HG02623 (cell line): ENCODE measurements around the gene KLHL17.

ENCODE experiments used
- ATAC-seq: cut with Tn5 transposase; IDR thresholded peaks from one replicate; pipeline ENCODE4 v1.9.1; 2021; ENCODE audit warnings: moderate library complexity; ENCODE audit not compliant: unreplicated experiment

Gene KLHL17

DNA sequence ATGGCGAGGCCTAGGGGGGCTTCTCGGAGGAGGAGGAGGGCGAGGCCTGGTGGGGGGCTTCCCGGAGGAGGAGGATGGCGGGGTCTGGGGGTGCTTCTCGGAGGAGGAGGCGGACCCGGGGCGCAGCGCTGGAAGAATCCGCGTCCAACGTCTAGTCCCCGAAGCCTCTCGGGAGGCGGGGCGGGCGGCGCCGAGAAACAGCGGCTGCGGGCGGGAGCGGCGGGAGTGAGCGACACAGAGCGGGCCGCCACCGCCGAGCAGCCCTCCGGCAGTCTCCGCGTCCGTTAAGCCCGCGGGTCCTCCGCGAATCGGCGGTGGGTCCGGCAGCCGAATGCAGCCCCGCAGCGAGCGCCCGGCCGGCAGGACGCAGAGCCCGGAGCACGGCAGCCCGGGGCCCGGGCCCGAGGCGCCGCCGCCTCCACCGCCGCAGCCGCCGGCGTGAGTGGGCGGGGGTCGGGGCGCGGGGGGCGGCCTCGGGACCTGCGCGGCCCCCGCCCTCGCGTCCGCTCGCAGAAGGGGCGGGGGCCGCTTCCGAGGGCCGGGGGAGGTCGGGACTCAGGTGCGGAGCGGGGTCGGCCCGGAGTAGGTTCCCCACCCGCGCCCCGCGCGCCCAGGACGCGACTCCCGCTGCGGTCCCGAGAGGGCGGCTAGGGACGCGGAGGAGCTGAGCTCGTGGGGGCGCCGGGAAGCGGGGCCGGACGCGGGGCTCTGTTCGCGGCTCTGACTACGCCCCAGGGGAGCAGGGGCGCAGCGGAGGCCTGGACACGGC is at the start of gene KLHL17:
Gene KLHL17, plus strand, starts transcription at position 222 of the 769 bp plus-strand sequence. Its CDS starts 110 bp downstream, at position 332.
- ATAC-seq = peak; percentile 34

- ATAC-seq = no peak
These were observed 49.3 kb upstream of the KLHL17 start for GRCh38 chr1:910881-911721.

DNA sequence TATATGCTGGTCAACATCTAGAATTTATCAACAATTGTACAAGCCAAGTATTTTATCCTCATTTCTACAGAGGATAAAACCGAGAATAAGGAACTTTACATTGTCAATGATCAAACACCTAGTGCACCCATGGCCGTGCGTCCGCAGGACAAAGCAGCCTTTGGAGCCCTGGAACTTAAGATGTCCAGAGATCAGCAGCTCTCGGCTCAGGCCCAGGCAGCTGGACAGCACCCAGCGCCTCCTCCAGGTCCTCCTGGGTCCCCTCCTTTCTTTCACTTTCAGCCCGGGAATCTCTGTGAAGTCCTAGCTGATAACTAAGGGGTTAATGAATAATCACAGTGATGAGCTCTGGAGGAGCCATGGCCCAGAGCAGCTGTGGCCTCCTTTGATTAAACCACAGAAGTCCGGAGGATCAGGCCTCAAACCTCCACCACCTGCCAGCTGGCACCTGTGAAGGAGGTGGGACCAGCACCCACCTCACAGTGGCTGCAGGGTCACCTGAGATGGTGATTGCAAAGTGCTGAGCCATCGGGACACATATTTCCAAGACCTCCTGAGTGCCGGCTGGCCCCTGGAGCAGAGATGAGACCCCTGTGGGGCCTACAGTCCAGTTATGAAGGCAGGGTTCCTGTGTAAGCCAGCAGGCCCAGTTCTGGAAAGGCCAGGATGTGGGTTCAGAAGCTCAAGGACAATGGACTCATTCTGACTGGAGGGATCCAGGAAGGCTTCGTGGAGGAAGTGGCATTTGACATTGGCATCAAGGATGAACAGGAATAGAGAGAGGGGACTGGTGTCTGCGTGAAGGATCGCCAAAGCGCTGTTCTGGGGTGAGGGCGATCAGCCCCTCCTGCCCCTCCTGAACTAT is 48.3 kb upstream of the KLHL17 start:
- no peak for ATAC-seq

DNA sequence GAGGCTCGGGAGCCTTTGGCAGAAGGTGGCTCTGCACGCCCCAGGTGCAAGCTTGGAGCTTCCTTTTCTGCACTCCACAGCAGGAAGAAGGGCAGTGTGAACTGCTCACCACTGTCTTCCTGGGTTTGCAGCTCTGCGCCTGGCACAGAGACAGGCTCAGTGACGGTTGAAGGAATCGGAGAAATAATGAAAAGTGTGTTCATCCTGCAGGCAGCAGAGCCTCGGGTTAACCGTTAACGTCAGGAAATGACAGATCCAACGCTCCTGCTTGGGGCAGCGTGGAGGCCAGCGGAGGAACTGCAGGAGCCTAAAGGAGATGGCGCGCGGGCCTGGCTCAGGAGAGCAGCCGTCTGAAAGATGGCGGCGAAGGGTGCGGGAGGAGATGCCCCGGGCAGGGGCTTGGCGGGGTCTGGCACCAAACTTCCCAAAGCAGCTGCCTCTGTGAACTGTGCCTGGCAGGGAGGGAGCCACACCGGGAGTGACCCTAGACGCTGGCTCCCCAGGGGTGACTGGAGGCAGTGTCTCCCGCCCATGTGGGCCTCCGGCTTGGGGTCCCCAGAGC is 47.6 kb upstream of the KLHL17 start:
- no peak for ATAC-seq

DNA sequence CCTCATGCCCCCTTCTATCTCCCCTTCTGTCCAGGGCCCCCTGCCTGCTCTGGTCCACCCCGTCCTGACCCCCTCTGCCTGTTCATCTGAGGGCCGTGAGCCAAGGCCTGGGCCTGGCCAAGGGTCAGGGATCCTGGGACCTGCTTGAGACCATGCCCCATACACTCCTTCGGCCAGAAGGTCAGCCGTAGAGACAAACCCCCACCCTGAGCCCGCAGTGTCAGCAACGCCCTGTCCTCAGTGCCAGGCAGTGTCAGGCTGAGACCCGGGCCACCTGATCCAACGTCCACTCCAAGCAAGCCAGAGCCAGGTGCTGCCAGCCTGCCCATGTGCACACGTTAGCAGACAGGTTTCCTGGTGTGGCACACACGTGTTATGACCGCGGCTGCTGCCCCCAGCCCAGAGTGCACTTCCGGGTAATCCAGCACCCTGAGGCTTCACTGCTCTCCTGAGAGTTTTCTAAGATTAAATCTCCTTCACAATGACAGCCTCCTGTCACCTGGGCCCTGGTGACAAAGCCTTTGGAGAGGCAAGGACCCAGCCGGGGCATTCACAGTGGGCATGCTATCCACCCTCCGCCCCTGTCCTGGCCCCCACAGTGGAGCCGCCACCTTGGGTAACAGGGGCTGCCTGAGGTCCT is 46.8 kb upstream of the KLHL17 start:
- ATAC-seq = no peak

- ATAC-seq = no peak
These were observed 46.1 kb upstream of the KLHL17 start for GRCh38 chr1:914131-914890.

GRCh38 chr1:914891-915280 is 45.5 kb upstream of the KLHL17 start:
- ATAC-seq = no peak

- ATAC-seq = no peak
These were observed 44.9 kb upstream of the KLHL17 start for GRCh38 chr1:915295-916172.

DNA sequence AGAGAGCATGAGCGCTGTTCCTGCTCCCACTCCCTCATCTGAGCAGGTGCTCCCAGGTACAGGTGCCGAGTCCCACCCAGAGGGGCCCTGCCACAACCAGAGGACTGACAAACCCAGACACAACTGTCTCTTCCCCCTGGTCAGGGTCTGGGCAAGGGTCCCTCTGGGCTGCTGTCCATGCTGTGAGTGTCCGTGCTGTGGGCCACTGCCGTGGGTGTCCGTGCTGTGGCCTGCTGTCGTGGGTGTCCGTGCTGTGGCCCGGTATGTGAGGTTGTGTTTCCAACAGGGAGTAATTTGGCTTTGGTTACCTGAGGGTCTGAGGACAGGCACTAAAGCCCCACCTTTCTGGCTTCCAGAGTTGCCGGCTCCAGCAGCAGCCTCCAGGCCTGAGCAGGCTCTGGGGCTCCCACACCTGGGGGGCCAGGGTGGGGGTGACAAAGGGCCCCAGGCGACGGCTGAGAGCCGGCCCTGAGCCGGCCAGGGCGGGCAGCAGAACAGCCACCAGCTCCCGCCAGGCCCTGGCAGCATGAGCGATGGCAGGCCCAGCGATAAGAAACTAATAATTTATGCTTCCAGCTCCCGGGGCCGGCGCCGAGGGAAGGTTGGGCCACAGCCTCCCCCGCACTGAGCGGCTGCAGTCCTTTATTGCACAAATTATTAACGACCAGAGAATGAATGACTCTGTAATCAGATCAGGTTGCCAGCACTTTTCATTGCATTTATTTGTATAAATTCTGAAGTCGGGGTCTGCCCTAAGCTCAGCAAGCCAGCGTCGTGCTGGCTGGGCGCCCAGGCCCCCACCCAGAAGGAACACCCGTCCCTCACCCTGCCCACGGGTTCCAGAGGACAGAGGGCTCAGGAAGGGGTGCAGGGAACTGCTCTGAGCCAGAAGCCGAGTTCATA is 44.0 kb upstream of the KLHL17 start:
- ATAC-seq = no peak

- no peak for ATAC-seq
These were observed 43.3 kb upstream of the KLHL17 start for GRCh38 chr1:917076-917459.

- no peak for ATAC-seq
These were observed 42.8 kb upstream of the KLHL17 start for GRCh38 chr1:917466-918091.

GRCh38 chr1:918353-918752 is 42.0 kb upstream of the KLHL17 start:
- no peak for ATAC-seq

GRCh38 chr1:918843-919242 is 41.5 kb upstream of the KLHL17 start:
- no peak for ATAC-seq

DNA sequence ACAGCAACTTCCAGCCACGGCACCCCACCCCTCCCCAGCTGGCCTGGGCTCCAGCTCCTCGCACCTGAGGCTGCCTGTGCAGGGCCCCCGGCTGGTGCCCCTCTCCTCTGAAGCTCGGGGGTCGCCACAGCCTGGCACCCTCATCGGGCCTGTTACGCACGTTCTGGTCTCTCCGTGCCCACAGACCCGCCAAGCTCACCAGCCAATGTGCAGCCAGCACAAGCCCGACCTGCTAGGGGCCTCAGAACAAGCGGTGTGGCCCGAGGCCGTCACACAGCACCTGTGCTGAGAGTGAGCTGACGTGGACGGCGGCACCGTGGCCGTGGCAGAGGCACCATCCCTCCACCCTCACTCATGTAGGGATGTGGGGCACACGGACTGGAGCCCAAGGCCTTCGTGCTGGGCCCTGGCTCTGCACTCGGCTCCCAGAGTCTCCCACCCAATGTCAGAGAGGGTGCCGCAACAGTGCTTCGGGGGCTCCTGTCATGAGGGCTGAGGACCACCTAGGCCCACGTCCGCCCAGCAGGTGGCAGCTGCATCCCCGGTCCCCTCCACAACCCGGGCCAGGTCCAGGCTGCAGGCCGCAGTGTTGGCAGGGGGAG is 41.0 kb upstream of the KLHL17 start:
- ATAC-seq = no peak

GRCh38 chr1:920010-920409 is 40.4 kb upstream of the KLHL17 start:
- no peak for ATAC-seq

- no peak for ATAC-seq
These were observed 39.9 kb upstream of the KLHL17 start for GRCh38 chr1:920521-920920.
